Measurements from ENCODE around the gene SPTY2D1. TPM values are rescaled to one million over a fixed set of nuclear protein-coding genes. Genes with fewer than 3 reads are reported as not detected.
"Not testable (repeated sequence)": the region's sequence is repeated elsewhere in the genome, so short reads cannot be mapped to it uniquely, and the experiment has no call there.

SPTY2D1 gene
- total RNA-seq, 1 donor from 2014 or later = 25.3 TPM

DNA sequence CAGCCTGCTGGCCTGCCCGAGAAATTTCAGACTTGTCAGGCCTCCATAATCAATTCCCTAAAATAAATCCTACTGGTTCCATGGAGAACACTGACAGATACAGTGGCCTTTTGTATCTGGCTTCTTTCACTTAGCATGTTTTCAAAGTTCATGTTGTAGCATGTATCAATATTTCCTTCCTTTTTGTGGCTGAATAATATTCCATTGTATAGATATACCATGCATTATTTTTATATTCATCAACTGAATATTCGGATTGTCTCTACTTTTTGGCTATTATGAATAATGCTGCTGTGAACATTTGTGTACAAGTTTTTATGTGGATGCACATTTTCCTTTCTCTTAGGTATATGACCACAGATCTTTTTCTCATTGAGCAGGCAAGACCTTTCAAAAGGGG is 10.4 kb downstream of the SPTY2D1 start:
- intact Hi-C loops (cut with micrococcal nuclease) = no loop called here

DNA sequence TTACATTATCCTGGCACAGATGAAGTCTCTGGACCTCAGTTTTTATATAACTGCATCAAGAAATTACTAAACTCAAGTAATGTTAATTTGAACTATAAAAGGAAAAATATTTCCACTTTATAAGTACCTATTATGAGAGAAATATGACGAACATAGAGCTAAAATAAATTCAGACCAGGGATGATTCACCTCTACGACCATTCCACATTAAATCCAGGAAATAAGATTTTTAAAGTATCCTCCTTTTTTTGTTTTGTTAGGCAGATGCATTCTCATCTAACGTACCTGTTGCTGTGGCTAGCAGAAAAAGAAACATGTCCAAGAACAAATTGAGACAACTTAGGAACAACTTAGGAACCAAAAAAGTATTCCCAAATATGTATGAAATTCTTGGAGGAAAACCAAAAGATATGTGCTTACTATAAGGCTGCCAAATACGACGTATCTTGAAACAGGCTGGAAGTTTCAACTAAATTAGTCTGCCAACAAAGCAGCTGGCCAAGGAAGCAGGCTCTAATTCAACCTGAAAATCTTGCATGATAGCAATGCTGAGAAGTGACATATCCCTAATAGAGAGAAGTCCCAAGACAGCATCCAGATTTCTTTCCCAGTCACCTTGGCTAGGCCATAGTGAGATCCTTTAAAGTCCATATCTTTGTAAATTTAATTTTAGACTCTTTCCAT is 15.7 kb downstream of the SPTY2D1 start:
- intact Hi-C loops (cut with micrococcal nuclease) = loop anchor here (1.0 to 5.0 kb wide), 4 partner anchors 16 to 226 kb away; partner anchors contain the start of genes LDHA, SPTY2D1 and TSG101

DNA sequence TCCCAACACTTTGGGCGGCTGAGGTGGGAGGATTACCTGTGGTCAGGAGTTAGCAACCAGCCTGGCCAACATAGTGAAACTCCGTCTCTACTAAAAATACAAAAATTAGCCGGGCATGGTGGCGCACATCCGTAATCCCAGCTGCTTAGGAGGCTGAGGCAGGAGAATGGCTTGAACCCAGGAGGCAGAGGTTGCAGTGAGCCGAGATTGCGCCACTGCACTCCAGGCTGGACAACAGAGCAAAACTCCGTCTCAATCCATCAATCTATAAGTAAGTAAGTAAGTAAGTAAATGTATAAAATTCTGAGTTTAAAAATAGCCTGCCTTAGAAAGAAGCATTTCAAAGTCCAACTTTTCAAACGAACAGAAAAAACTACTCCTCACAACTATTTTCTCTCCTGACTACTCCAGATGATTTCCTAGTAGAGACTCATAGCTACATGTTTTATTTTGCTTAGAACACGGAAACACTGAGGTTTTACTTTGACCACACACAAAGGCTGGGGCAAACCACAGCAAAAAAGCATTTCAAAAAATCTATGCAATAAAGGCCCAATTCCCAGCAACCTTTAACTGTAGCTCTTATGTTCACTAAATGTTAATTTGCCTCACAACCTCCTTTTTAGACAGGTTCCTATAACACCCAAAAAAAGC is 16.3 kb downstream of the SPTY2D1 start:
- intact Hi-C loops (cut with micrococcal nuclease) = loop anchor here (1.0 to 5.0 kb wide), 5 partner anchors 16 to 226 kb away; partner anchors contain the start of genes LDHA, SPTY2D1 and TSG101

DNA sequence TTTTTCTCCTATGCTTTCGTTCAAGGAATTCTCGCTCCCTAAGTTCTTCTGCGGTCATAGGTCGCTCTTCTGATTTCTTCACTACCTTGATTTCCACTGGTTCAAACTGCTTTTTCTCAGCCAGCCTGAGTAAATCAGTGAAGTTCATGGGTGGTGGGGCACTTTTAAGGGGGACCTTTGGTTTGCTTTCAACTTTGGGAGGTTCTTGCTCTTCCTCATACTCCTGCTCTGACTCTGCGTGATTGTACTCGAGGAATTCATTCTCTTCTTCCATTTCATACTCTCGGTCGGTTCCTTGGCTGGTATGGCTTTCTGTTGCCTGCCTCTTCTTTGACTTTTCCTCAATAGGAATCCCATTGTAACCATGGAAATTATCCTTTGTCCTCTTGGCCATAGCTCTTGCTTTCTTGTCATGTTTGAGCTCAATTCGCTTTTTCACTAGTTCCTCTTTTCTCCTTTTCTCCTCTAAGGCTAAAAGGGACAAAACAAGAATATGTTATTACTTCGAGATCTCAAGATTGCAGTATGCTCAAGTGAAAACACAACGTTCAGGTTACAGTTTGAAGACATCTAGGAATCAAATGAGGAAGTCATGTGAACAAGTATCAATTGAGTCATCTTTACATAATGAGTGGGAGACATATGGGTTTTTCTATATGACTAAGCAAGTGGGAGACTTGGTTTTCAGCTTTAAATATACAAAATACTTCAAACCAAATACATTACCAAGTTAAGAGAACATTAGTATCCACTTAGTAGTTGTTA is 18.3 kb downstream of the SPTY2D1 start:
- intact Hi-C loops (cut with micrococcal nuclease) = loop anchor here (1.0 to 5.0 kb wide), 6 partner anchors 28 to 224 kb away; partner anchors contain the start of genes LDHA, TSG101 and UEVLD

DNA sequence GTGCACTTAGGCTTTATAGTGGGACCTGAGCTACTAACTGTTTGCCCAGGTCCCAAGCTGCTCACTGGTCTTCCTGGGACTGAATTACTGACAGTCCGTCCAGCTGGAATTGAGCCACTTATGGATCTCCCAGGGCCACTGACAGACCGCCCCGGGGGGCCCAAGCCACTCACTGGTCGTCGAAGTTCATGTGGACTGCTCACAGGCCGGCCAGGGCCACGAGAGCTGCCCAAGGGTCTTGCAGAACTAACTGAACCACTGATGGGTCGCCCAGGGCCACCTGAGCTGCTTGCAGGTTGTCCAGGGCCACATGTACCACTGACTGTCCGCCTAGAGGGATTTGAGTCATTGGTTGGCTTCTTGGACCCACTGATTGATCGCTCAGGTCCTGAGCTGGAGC is 19.5 kb downstream of the SPTY2D1 start:
- intact Hi-C loops (cut with micrococcal nuclease) = loop anchor here (5.0 kb wide), 3 partner anchors 58 to 222 kb away; partner anchors contain the start of genes LDHA and TSG101

DNA sequence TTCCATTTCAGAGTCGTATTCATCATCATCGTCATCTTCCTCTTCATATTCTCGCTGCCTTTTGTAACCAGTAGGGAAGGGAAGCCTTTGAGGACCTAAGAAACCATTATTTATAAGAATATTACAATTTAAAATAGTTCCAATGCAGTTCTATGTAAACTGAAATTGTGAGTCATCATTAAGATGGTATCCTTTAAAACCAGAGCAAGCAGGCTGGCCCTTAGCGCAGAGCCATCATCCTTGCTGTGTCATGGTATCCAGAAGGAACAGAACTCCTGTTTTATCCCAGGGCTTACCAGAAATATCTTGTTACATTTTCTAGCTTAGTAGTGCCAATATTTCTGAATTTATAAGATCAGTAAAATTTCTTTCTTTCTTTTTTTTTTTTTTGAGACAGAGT is 21.7 kb downstream of the SPTY2D1 start:
- intact Hi-C loops (cut with micrococcal nuclease) = no loop called here

DNA sequence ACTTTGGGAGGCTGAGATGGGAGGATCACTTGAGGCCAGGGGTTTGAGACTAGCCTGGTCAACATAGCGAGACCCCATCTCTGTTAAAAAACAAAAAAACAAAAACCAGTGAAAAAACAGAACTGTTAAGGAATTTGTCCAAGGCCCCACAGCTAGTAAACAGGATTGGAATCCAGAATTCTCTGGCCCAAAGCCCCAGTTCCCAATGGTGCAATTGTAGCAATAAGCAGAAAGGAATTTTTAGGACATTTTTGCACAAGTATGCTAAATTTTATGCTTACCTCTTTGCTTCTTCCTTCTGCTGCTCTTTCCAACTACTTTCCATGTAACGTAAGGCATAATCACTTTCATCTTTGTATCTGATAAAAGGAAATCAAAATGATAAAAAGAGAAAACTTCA is 22.9 kb downstream of the SPTY2D1 start:
- intact Hi-C loops (cut with micrococcal nuclease) = no loop called here

DNA sequence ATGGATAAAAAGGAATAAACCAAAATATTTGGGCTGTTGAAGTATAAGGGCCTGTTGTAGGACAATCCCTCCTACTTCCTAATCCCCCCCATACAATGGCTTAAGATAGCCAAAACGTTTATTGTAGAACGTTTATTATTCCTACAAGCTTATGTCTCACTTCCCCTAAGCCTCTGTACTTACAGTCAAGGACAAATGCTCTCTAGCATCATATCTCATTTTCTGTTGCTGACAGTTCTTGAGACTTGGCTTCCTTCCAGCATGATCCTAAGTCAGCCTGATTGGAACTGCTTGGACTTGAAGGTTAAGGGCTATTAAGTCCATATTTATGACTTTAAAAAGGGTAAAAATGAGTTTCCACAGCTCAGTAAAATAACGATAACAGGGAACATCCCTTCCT is 25.8 kb downstream of the SPTY2D1 start:
- intact Hi-C loops (cut with micrococcal nuclease) = no loop called here

DNA sequence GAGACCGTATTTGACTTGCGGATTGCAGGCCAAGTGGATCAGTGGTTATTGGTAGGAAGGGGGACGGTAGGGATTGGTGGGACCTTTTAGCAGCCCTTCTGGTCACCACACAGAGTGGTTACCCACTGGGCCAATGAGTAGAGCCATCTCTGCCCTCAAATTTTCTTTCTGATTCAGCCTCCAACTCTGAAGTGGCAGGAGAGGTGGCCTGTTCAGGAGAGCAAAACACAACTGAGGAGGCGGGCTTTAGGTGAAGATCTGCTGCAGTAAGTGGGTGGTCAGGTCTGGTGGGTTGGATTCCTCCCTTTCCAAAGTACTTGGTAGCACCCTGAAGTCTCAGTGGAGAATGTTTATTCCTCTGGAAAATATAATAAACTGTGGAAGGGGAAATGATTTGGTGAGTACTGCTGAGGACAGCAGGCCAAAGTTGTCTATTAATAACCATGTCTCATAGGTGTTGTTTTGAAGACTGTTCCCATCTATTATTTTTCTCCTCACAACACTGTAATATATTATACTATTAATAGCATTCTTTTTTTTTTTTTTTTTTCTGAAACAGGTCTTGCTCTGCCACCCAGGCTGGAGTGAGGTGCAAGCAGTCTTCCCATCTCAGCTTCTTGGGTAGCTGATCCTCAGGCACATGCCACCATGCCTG is 33.1 kb downstream of the SPTY2D1 start:
- intact Hi-C loops (cut with micrococcal nuclease) = no loop called here

DNA sequence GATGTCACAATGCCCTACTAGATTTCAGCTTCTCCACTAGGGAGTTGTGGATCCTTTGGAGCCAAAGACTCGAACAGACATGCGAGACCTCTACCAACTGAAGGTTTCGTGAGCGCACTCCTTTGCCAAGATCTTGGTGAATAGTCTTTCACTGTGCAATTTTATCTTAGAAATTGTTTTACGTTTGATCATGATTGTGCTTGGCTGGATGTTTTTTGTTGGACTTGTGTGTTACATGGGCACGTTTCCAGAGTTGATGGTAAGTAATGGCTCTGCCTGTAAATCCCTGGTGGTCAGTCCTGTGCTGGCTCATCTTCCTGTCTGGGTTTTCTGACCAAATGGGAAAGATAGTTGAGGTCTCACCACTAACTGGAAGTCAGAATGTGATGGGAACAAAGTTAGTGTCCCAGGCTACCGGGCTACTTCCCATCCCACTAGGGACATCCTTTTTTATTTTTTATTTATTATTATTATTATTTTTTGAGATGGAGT is 34.4 kb downstream of the SPTY2D1 start, which contains the start of gene MISFA:
Gene MISFA, plus strand, starts transcription at position 51 of the 492 bp plus-strand sequence. Its CDS starts 140 bp downstream, at position 191.
- intact Hi-C loops (cut with micrococcal nuclease) = no loop called here

DNA sequence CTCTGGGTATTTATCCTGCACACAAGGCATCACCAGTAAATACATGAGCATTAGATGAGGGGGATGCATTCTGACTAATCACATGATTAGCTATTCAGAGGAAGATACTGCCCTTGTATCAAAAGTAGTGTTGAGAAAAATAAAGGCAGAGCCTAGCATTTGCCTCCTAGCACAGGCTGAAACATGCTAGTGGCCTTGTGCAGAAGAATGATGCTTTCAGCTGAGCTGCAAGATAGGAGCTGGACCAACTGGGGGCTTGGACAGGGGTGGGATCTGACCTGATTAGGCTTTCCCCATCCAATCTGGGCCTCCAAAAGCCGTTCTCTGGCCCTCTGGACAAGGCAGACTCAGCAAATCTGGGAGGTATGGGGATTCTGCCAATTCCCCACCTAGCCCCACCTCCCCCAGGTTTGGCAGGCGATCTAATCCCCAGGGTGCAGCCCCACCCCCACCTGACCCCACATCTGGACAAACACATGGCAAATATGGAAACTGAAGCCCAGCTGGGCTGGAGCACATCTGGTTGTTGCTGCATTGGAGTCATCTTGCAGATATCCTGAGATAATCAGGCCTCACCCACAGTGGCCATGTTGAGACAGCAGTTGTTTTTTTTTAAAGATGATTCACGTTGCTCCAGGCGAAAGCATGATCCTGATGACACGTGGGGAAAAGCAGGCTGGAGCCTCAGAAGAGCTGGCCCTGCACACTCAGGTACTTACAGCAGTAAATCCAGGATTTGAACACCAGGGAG is 39.0 kb downstream of the SPTY2D1 start:
- intact Hi-C loops (cut with micrococcal nuclease) = no loop called here

DNA sequence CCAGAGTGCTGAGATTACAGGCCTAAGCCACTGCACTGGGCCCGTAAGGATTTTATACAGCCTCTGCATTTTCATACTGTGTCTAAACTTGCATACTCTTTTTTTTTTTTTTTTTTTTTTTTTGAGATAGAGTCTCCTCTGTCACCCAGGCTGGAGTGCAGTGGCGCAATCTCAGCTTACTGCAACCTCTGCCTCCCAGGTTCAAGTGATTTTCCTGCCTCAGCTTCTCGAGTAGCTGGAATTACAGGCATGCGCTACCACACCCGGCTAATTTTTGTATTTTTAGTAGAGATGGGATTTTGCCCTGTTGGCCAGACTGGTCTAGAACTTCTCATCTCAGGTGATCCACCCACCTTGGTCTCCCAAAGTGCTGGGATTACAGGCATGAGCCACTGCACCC is 40.1 kb downstream of the SPTY2D1 start:
- intact Hi-C loops (cut with micrococcal nuclease) = not testable (repeated sequence)

DNA sequence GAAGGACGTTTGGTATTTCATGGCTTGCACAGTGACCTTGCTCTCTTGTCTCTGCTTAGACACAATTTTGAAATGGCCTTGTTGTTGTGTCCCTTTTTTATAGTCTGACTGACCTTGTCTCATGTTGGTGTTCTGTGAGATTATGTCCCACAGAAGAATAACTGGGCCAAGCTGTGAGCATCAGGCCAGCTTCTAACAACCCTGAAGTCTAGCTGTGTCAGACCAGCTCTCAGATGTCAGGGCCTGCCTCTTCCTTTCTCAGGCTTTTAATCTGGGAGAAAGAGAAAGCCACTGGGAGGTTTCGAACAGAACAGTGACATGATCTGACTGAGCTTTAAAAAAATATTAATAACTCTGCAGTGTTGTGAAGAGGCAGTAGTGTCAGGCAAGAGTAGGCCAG is 43.6 kb downstream of the SPTY2D1 start:
- intact Hi-C loops (cut with micrococcal nuclease) = no loop called here

DNA sequence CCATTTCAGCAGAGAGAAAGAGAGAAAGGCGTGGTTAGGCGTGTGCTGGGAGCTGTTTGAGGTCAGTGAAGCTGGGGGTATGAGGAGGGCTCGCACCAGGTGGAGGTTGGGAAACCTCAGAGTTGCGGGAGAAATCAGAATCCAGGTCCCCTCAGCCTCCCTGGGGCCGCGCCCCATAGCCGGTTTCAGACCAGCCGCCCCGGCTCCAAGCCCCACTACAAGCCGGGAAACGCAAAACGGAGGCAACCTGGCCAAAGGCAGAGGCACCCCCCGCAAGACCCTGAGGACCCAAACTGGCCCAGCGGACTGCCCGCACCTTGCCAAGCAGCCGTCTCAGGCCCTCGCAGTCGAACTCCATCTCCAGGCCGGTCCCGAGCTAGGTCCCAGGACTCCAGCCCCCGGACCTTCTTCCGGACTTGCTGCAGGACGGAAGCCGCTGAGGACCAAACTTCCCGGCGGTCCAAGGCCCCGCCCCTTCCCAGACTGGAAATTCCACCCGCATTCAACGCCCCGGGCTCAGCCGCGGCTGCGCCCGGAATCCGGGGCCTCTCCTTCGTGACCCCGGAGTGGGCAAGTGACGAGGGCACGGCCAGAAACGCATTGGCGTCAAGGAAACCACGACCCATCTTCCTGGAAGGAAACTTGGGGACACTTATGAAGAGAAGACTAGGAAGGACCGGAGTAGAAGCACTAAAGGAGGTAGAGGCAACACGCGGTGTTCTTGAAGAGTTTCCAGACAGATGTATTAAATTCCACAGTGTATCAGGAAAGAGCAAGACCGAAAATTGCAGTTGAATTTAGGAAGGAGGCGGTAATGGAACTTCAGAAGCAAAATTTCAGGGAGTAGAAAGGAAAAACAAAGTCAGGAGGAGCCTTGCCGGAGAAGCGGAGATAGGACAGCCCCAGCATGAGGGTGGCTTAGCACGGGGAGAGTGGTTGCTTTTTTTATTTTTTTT is 45.6 kb downstream of the SPTY2D1 start, which contains the start of gene UEVLD:
Gene UEVLD, minus strand, starts transcription at position 438 of the 956 bp plus-strand sequence. Its CDS starts 80 bp downstream, at position 358.
- intact Hi-C loops (cut with micrococcal nuclease) = loop anchor here (1.0 to 2.0 kb wide), 3 partner anchors 28 to 62 kb away; partner anchors contain the start of genes SPTY2D1 and TSG101

DNA sequence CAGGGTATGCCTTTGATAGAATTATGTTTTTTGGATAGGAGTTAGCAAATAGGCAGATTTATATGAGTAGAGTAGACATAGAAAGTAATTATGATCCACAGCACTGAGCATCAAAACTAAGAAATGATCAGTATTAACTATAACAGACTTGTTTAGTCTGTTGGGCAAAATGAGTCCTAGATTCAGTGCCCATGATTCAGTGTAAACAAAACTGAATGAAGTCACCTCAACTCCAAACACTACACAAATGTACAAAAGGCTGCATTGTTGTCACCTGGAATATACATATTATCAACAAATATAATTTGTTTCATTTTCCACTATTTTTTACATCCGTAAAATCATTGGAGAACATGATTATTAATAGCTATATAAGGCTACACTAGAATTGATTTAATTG is 52.3 kb downstream of the SPTY2D1 start:
- intact Hi-C loops (cut with micrococcal nuclease) = no loop called here

DNA sequence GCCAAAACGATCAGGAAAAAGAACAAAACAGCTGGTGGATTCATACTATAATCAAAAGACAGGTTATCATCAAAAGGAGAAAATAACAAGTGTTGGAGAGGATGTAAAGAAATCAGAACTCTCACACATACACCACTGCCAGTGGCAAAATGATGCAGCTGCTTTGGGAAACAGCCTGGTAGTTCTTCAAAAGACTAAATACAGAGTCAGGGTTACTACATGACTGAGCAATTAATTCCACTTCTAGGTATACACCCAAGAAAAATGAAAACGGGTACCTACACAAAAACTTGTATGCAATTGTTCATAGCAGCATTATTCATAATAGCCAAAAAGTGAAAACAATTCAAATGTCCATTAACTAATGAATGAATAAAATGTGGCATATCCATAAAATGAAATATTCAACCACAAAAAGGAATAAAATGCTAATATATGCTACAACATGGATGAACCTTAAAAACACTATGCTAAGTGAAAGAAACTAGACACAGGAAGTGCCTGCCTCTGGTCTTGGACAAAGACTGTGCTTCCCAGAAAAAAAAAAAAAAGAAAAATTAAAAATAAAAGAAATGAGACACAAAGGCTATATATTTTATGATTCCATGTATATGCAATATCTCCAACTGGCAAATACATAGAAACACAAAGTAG is 53.9 kb downstream of the SPTY2D1 start:
- intact Hi-C loops (cut with micrococcal nuclease) = no loop called here

DNA sequence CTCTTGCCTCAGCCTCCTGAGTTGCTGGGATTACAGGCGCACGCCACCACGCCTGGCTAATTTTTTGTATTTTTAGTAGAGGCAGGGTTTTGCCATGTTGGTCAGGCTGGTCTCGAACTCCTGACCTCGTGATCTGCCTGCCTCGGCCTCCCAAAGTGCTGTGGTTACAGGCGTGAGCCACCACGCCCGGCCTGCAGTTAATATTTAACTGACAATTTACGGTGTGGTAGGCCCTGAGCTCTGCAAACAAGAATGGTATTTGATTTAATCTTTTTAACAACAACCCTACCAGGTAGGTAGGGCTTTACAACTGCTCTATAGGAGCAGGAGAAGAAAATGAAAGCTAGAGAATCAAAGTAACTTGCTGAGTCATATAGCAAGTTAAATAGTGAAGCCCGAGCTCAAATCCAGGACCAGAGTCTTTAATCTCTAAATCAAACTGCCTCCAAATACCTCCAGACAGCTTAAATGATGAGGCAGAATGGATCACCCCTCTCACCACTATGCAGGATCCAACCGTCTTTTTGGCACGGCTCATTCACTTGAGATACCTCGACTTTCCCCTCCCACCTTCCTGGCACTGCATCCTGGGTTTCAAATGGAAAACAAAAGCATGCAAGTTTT is 55.1 kb downstream of the SPTY2D1 start:
- intact Hi-C loops (cut with micrococcal nuclease) = loop anchor here (1.0 to 2.0 kb wide), 2 partner anchors 8 to 38 kb away; no protein-coding TSS in a partner anchor

DNA sequence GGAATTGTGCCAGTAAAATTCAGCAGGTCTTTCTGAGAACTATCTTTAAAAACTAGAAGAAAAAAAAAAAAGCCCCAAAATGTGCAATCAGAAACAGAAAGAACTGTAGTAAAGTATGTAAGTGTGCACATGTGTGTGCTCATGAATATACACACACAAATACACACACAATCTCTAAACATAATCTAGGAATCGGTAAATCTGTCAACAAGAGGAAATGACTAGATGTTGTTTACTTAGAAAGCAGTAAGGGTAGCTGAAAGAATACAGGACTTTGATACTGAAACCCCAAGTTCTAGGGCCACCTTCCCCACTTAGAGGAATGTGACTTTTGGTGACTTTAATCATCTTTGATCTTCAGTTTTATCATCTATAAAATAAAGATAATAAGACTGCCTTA is 58.8 kb downstream of the SPTY2D1 start:
- intact Hi-C loops (cut with micrococcal nuclease) = no loop called here

Data from T-helper 2 cell treated with Interferon-gamma antibody and Interleukin-4, amounts not matched to agents 100 ng/mL and 5 ng/mL, for 36 hours (primary cell).